Fibroblast of lung (primary cell): ENCODE data around the gene XRCC4.

Source experiments
- CTCF ChIP-seq, 2 donors: IDR thresholded peaks in 1 of 2; conservative IDR thresholded peaks in 1 of 2; 1 replicate in 1 of 2; 2 replicates in 1 of 2; pipeline ENCODE4 v1.5.1; 2011 to 2012; ENCODE audit warnings: low read length in 2 of 2, control low read depth in 1 of 2, inconsistent platforms in 1 of 2, low read depth in 1 of 2, mild to moderate bottlenecking in 1 of 2
- EZH2 ChIP-seq: IDR thresholded peaks from 2 replicates; pipeline ENCODE4 v1.5.1; 2012; ENCODE audit warnings: low read length, control low read depth, mild to moderate bottlenecking; ENCODE audit errors: missing control alignments

GRCh38 chr5:83097689-83098231 is 20.4 kb downstream of the XRCC4 start:
- TF ChIP-seq CTCF (conservative IDR thresholded peaks at IDR 0.05 in 1 of 2, IDR thresholded peaks at IDR 0.05 in 1 of 2; ENCODE audit: low read depth in 1 of 2, low read length in 2 of 2): no peak
- TF ChIP-seq EZH2: no peak
